Lower leg skin (tissue), 3 donors: ENCODE results near the gene ERP29.

Experiments used
- POLR2A ChIP-seq, 2 donors: fragments of 450-650 bp; IDR thresholded peaks; one replicate each; pipeline ENCODE4 v1.6.1; 2016 to 2017; ENCODE audit warnings: antibody characterized with exemption in 2 of 2, mild to moderate bottlenecking in 1 of 2, moderate library complexity in 1 of 2
- TF ChIP-seq, protein P1 (sequence below), 3 donors: fragments of 450-650 bp; IDR thresholded peaks; one replicate each; pipeline ENCODE4 v1.5.1; 2016; ENCODE audit warnings: antibody characterized with exemption in 3 of 3, mild to moderate bottlenecking in 3 of 3, moderate library complexity in 2 of 3

- TF ChIP-seq, protein P1, sequence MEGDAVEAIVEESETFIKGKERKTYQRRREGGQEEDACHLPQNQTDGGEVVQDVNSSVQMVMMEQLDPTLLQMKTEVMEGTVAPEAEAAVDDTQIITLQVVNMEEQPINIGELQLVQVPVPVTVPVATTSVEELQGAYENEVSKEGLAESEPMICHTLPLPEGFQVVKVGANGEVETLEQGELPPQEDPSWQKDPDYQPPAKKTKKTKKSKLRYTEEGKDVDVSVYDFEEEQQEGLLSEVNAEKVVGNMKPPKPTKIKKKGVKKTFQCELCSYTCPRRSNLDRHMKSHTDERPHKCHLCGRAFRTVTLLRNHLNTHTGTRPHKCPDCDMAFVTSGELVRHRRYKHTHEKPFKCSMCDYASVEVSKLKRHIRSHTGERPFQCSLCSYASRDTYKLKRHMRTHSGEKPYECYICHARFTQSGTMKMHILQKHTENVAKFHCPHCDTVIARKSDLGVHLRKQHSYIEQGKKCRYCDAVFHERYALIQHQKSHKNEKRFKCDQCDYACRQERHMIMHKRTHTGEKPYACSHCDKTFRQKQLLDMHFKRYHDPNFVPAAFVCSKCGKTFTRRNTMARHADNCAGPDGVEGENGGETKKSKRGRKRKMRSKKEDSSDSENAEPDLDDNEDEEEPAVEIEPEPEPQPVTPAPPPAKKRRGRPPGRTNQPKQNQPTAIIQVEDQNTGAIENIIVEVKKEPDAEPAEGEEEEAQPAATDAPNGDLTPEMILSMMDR (IDR thresholded peaks at IDR 0.05) = no peak
- no peak for TF ChIP-seq POLR2A (IDR thresholded peaks at IDR 0.05)
Observed at GRCh38 chr12:112023759-112024396, 10.7 kb downstream of the ERP29 start.
